ENCODE measurements around the gene CDKN2B-AS1.

Gene CDKN2B-AS1

GRCh38 chr9:21993893-21994555, 567 bp upstream of the CDKN2B-AS1 start, which contains the start of gene CDKN2A (continued):
- TF ChIP-seq, protein P1, sequence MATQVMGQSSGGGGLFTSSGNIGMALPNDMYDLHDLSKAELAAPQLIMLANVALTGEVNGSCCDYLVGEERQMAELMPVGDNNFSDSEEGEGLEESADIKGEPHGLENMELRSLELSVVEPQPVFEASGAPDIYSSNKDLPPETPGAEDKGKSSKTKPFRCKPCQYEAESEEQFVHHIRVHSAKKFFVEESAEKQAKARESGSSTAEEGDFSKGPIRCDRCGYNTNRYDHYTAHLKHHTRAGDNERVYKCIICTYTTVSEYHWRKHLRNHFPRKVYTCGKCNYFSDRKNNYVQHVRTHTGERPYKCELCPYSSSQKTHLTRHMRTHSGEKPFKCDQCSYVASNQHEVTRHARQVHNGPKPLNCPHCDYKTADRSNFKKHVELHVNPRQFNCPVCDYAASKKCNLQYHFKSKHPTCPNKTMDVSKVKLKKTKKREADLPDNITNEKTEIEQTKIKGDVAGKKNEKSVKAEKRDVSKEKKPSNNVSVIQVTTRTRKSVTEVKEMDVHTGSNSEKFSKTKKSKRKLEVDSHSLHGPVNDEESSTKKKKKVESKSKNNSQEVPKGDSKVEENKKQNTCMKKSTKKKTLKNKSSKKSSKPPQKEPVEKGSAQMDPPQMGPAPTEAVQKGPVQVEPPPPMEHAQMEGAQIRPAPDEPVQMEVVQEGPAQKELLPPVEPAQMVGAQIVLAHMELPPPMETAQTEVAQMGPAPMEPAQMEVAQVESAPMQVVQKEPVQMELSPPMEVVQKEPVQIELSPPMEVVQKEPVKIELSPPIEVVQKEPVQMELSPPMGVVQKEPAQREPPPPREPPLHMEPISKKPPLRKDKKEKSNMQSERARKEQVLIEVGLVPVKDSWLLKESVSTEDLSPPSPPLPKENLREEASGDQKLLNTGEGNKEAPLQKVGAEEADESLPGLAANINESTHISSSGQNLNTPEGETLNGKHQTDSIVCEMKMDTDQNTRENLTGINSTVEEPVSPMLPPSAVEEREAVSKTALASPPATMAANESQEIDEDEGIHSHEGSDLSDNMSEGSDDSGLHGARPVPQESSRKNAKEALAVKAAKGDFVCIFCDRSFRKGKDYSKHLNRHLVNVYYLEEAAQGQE (tag by site-specific recombination; IDR thresholded peaks at IDR 0.05): no peak
- TF ChIP-seq ZNF37A (tag by site-specific recombination; IDR thresholded peaks at IDR 0.05) (no peak), ZNF549 (tag by site-specific recombination; IDR thresholded peaks at IDR 0.05) (no peak), ZNF335 (tag by site-specific recombination; conservative IDR thresholded peaks at IDR 0.05) (peak; percentile 76), ZNF473 (tag by site-specific recombination; IDR thresholded peaks at IDR 0.05) (no peak), ZBTB49 (tag by site-specific recombination; IDR thresholded peaks at IDR 0.05; ENCODE audit: low read depth) (no peak), ZFP69B (tag by site-specific recombination; IDR thresholded peaks at IDR 0.05) (peak; percentile 89; the same call in 1 of the 2 replicates), YY1 (tag by site-specific recombination; IDR thresholded peaks at IDR 0.05) (no peak), ZNF621 (tag by site-specific recombination; IDR thresholded peaks at IDR 0.05) (no peak), KLF8 (tag by site-specific recombination; IDR thresholded peaks at IDR 0.05) (no peak), ZNF629 (tag by site-specific recombination; IDR thresholded peaks at IDR 0.05) (no peak), ZNF169 (tag by site-specific recombination; IDR thresholded peaks at IDR 0.05) (no peak), ZNF426 (tag by site-specific recombination; IDR thresholded peaks at IDR 0.05) (no peak), MEIS1 (CRISPR knock-in tag; IDR thresholded peaks at IDR 0.05; ENCODE audit: borderline replicate concordance) (no peak), ZNF521 (tag by site-specific recombination; IDR thresholded peaks at IDR 0.05) (no peak), ZNF510 (tag by site-specific recombination; IDR thresholded peaks at IDR 0.05; ENCODE audit: insufficient replicate concordance) (no peak), SP7 (tag by site-specific recombination; IDR thresholded peaks at IDR 0.05) (no peak), ZSCAN23 (tag by site-specific recombination; IDR thresholded peaks at IDR 0.05) (no peak), PATZ1 (tag by site-specific recombination; IDR thresholded peaks at IDR 0.05) (no peak), KLF16 (tag by site-specific recombination; IDR thresholded peaks at IDR 0.05) (no peak), ZNF488 (tag by site-specific recombination; IDR thresholded peaks at IDR 0.05) (no peak)
- TF ChIP-seq, protein P2, sequence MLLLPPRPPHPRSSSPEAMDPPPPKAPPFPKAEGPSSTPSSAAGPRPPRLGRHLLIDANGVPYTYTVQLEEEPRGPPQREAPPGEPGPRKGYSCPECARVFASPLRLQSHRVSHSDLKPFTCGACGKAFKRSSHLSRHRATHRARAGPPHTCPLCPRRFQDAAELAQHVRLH (tag by site-specific recombination; IDR thresholded peaks at IDR 0.05): no peak
- TF ChIP-seq, protein P3, sequence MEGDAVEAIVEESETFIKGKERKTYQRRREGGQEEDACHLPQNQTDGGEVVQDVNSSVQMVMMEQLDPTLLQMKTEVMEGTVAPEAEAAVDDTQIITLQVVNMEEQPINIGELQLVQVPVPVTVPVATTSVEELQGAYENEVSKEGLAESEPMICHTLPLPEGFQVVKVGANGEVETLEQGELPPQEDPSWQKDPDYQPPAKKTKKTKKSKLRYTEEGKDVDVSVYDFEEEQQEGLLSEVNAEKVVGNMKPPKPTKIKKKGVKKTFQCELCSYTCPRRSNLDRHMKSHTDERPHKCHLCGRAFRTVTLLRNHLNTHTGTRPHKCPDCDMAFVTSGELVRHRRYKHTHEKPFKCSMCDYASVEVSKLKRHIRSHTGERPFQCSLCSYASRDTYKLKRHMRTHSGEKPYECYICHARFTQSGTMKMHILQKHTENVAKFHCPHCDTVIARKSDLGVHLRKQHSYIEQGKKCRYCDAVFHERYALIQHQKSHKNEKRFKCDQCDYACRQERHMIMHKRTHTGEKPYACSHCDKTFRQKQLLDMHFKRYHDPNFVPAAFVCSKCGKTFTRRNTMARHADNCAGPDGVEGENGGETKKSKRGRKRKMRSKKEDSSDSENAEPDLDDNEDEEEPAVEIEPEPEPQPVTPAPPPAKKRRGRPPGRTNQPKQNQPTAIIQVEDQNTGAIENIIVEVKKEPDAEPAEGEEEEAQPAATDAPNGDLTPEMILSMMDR (tag by site-specific recombination; IDR thresholded peaks at IDR 0.05): peak; percentile 43
- TF ChIP-seq, protein P4, sequence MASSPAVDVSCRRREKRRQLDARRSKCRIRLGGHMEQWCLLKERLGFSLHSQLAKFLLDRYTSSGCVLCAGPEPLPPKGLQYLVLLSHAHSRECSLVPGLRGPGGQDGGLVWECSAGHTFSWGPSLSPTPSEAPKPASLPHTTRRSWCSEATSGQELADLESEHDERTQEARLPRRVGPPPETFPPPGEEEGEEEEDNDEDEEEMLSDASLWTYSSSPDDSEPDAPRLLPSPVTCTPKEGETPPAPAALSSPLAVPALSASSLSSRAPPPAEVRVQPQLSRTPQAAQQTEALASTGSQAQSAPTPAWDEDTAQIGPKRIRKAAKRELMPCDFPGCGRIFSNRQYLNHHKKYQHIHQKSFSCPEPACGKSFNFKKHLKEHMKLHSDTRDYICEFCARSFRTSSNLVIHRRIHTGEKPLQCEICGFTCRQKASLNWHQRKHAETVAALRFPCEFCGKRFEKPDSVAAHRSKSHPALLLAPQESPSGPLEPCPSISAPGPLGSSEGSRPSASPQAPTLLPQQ (tag by site-specific recombination; IDR thresholded peaks at IDR 0.05): peak; percentile 95
- TF ChIP-seq, protein P5, sequence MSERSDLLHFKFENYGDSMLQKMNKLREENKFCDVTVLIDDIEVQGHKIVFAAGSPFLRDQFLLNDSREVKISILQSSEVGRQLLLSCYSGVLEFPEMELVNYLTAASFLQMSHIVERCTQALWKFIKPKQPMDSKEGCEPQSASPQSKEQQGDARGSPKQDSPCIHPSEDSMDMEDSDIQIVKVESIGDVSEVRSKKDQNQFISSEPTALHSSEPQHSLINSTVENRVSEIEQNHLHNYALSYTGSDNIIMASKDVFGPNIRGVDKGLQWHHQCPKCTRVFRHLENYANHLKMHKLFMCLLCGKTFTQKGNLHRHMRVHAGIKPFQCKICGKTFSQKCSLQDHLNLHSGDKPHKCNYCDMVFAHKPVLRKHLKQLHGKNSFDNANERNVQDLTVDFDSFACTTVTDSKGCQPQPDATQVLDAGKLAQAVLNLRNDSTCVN (tag by site-specific recombination; optimal IDR thresholded peaks at IDR 0.05): peak; percentile 79
